Naive B cell (primary cell): Measurements from ENCODE around the gene KCNA10. TPM values are rescaled to one million over a fixed set of nuclear protein-coding genes. Genes with fewer than 3 reads are reported as not detected.

Source experiments
- ATAC-seq, 2 donors: fragments of 150-1000 bp; cut with Tn5 transposase; 2 replicates each; pipeline ENCODE4 v1.10.0; 2021; ENCODE audit warnings: low read depth in 2 of 2, mild to moderate bottlenecking in 2 of 2, moderate library complexity in 2 of 2
- DNase-seq: peaks from one replicate; pipeline ENCODE4 v3.0.0; 2022
- H3K27ac Mint-ChIP-seq, 6 donors: one replicate each; pipeline ENCODE4 v1.8.0; 2020 to 2022; ENCODE audit warnings: mild to moderate bottlenecking in 6 of 6, mixed read lengths in 6 of 6, moderate library complexity in 5 of 6, inconsistent platforms in 2 of 6
- H3K27me3 Mint-ChIP-seq, 3 donors: one replicate each; pipeline ENCODE4 v1.8.0; 2021 to 2022; ENCODE audit warnings: mixed read lengths in 3 of 3, mild to moderate bottlenecking in 1 of 3
- H3K36me3 Mint-ChIP-seq, 2 donors: one replicate each; pipeline ENCODE4 v1.8.0; 2020 to 2022; ENCODE audit warnings: mixed read lengths in 2 of 2, inconsistent platforms in 1 of 2, mild to moderate bottlenecking in 1 of 2
- H3K4me1 Mint-ChIP-seq, 3 donors: one replicate each; pipeline ENCODE4 v1.8.0; 2020 to 2022; ENCODE audit warnings: mixed read lengths in 3 of 3, inconsistent platforms in 1 of 3, mild to moderate bottlenecking in 1 of 3, moderate library complexity in 1 of 3
- H3K4me3 Mint-ChIP-seq, 8 donors: one replicate each; pipeline ENCODE4 v1.8.0; 2020 to 2022; ENCODE audit warnings: mild to moderate bottlenecking in 8 of 8, mixed read lengths in 8 of 8, moderate library complexity in 8 of 8, inconsistent platforms in 2 of 8
- H3K9me3 Mint-ChIP-seq, 7 donors: one replicate each; pipeline ENCODE4 v1.8.0; 2020 to 2022; ENCODE audit warnings: mixed read lengths in 7 of 7, mild to moderate bottlenecking in 5 of 7, inconsistent platforms in 2 of 7, moderate library complexity in 1 of 7
- polyA plus RNA-seq, 6 donors: library from polyadenylated mRNA; unstranded; fragments of 300-500 nt; fragmentation: Illumina TruSeq; gene quantifications; one replicate each; pipeline ENCODE4 v1.2.3, GENCODE V29; 2021; ENCODE audit warnings: low read depth in 6 of 6

Gene KCNA10
- not detected for polyA plus RNA-seq

GRCh38 chr1:110519125-110519810 is at the start of gene KCNA10:
Gene KCNA10 (minus strand): TSS chr1:110519175. CDS start chr1:110518787, 388 bp downstream.
- Mint-ChIP-seq H3K9me3 (no peaks in the 10 kb centered on the region), H3K36me3 (no peaks in the 10 kb centered on the region), H3K27ac (no peak within 1 kb of the TSS), H3K4me3 (no peak within 1 kb of the TSS), H3K4me1 (peaks cover under 1 to 2% (median under 1%) of the 10 kb centered on the region in 3 donors), H3K27me3 (peaks cover 38 to 49% (median 41%) of the 10 kb centered on the region in 3 donors)
- ATAC-seq (no peak), DNase-seq (no peak)

GRCh38 chr1:110566836-110567235 is 47.9 kb upstream of the KCNA10 start:
- ATAC-seq: no peak
- Mint-ChIP-seq H3K27ac (no peak overlapping the region), H3K36me3 (no peaks in the 10 kb centered on the region), H3K4me3 (no peak overlapping the region), H3K4me1 (no peaks in the 10 kb centered on the region), H3K9me3 (no peaks in the 10 kb centered on the region), H3K27me3 (peaks cover 23 to 62% (median 59%) of the 10 kb centered on the region in 3 donors)
- no peak for DNase-seq

- no peak overlapping the region for H3K27ac Mint-ChIP-seq
- no peaks in the 10 kb centered on the region for H3K4me1 Mint-ChIP-seq
- no peaks in the 10 kb centered on the region for H3K36me3 Mint-ChIP-seq
- no peak overlapping the region for H3K4me3 Mint-ChIP-seq
- no peaks in the 10 kb centered on the region for H3K9me3 Mint-ChIP-seq
- ATAC-seq (no peak), DNase-seq (no peak)
- peaks cover 16 to 49% (median 46%) of the 10 kb centered on the region in 3 donors for H3K27me3 Mint-ChIP-seq
These were observed 46.6 kb upstream of the KCNA10 start for GRCh38 chr1:110565565-110565964.

- Mint-ChIP-seq H3K27ac (no peak overlapping the region), H3K4me3 (no peak overlapping the region), H3K27me3 (peaks cover 12 to 50% (median 47%) of the 10 kb centered on the region in 3 donors), H3K36me3 (no peaks in the 10 kb centered on the region), H3K4me1 (no peaks in the 10 kb centered on the region), H3K9me3 (no peaks in the 10 kb centered on the region)
- DNase-seq (no peak), ATAC-seq (no peak)
These were observed 44.1 kb upstream of the KCNA10 start for GRCh38 chr1:110563089-110563488.

- H3K27ac Mint-ChIP-seq: no peak overlapping the region
- no peaks in the 10 kb centered on the region for H3K4me1 Mint-ChIP-seq
- ATAC-seq (no peak), DNase-seq (no peak)
- H3K9me3 Mint-ChIP-seq: no peaks in the 10 kb centered on the region
- H3K27me3 Mint-ChIP-seq: peaks cover 16 to 57% (median 54%) of the 10 kb centered on the region in 3 donors
- H3K36me3 Mint-ChIP-seq: no peaks in the 10 kb centered on the region
- no peak overlapping the region for H3K4me3 Mint-ChIP-seq
These were observed 42.6 kb upstream of the KCNA10 start for GRCh38 chr1:110561596-110561995.

- no peaks in the 10 kb centered on the region for H3K9me3 Mint-ChIP-seq
- H3K36me3 Mint-ChIP-seq: no peaks in the 10 kb centered on the region
- H3K27ac Mint-ChIP-seq: no peak overlapping the region
- no peak for ATAC-seq
- peaks cover 27 to 51% (median 43%) of the 10 kb centered on the region in 3 donors for H3K27me3 Mint-ChIP-seq
- DNase-seq: no peak
- peaks cover 0 to 8% (median 0%) of the 10 kb centered on the region in 3 donors for H3K4me1 Mint-ChIP-seq
- no peak overlapping the region for H3K4me3 Mint-ChIP-seq
These were observed 40.2 kb upstream of the KCNA10 start for GRCh38 chr1:110559157-110559556.

GRCh38 chr1:110557481-110557880 is 38.5 kb upstream of the KCNA10 start:
- DNase-seq: no peak
- H3K27me3 Mint-ChIP-seq: peaks cover 40 to 56% (median 48%) of the 10 kb centered on the region in 3 donors
- H3K36me3 Mint-ChIP-seq: no peaks in the 10 kb centered on the region
- H3K4me1 Mint-ChIP-seq: peaks cover 0 to 8% (median 0%) of the 10 kb centered on the region in 3 donors
- ATAC-seq: no peak
- no peak overlapping the region for H3K27ac Mint-ChIP-seq
- H3K4me3 Mint-ChIP-seq: no peak overlapping the region
- H3K9me3 Mint-ChIP-seq: no peaks in the 10 kb centered on the region

- peaks cover 40 to 66% (median 54%) of the 10 kb centered on the region in 3 donors for H3K27me3 Mint-ChIP-seq
- H3K36me3 Mint-ChIP-seq: no peaks in the 10 kb centered on the region
- H3K9me3 Mint-ChIP-seq: no peaks in the 10 kb centered on the region
- peaks cover 0 to 8% (median 0%) of the 10 kb centered on the region in 3 donors for H3K4me1 Mint-ChIP-seq
- peak overlapping the region in 1 of 8 donors; percentile 2 for H3K4me3 Mint-ChIP-seq
- ATAC-seq (no peak), DNase-seq (no peak)
- H3K27ac Mint-ChIP-seq: no peak overlapping the region
These were observed 37.5 kb upstream of the KCNA10 start for GRCh38 chr1:110556471-110556807.

GRCh38 chr1:110555807-110556470 is 37.0 kb upstream of the KCNA10 start:
- Mint-ChIP-seq H3K4me3 (peak overlapping the region in 4 of 8 donors; percentile 2 to 52 (median 25)), H3K27ac (no peak overlapping the region), H3K4me1 (peaks cover 0 to 8% (median 0%) of the 10 kb centered on the region in 3 donors), H3K27me3 (peaks cover 41 to 71% (median 59%) of the 10 kb centered on the region in 3 donors), H3K9me3 (no peaks in the 10 kb centered on the region), H3K36me3 (no peaks in the 10 kb centered on the region)
- DNase-seq (no peak), ATAC-seq (no peak)

- H3K27ac Mint-ChIP-seq: no peak overlapping the region
- peak overlapping the region in 6 of 8 donors; percentile 16 to 53 (median 43) for H3K4me3 Mint-ChIP-seq
- H3K4me1 Mint-ChIP-seq: peaks cover 0 to 8% (median 0%) of the 10 kb centered on the region in 3 donors
- ATAC-seq (peak; percentile 86 to 95), DNase-seq (peak; percentile 47)
- H3K27me3 Mint-ChIP-seq: peaks cover 49 to 79% (median 67%) of the 10 kb centered on the region in 3 donors
- no peaks in the 10 kb centered on the region for H3K9me3 Mint-ChIP-seq
- H3K36me3 Mint-ChIP-seq: no peaks in the 10 kb centered on the region
These were observed 36.2 kb upstream of the KCNA10 start for GRCh38 chr1:110554871-110555801.

- Mint-ChIP-seq H3K4me1 (peaks cover 0 to 8% (median 0%) of the 10 kb centered on the region in 3 donors), H3K27me3 (peaks cover 34 to 70% (median 62%) of the 10 kb centered on the region in 3 donors), H3K4me3 (no peak overlapping the region), H3K9me3 (no peaks in the 10 kb centered on the region), H3K27ac (peak overlapping the region in 1 of 6 donors; percentile 41), H3K36me3 (no peaks in the 10 kb centered on the region)
- DNase-seq: no peak
- no peak for ATAC-seq
These were observed 32.4 kb upstream of the KCNA10 start for GRCh38 chr1:110551278-110551809.

- Mint-ChIP-seq H3K36me3 (no peaks in the 10 kb centered on the region), H3K9me3 (no peaks in the 10 kb centered on the region), H3K27me3 (peaks cover 34 to 76% (median 74%) of the 10 kb centered on the region in 3 donors), H3K27ac (no peak overlapping the region), H3K4me3 (no peak overlapping the region), H3K4me1 (peaks cover 0 to 4% (median 0%) of the 10 kb centered on the region in 3 donors)
- ATAC-seq (no peak), DNase-seq (no peak)
These were observed 30.9 kb upstream of the KCNA10 start for GRCh38 chr1:110549831-110550230.

GRCh38 chr1:110548381-110548780 is 29.4 kb upstream of the KCNA10 start:
- H3K9me3 Mint-ChIP-seq: no peaks in the 10 kb centered on the region
- H3K27me3 Mint-ChIP-seq: peaks cover 36 to 70% (median 69%) of the 10 kb centered on the region in 3 donors
- no peaks in the 10 kb centered on the region for H3K4me1 Mint-ChIP-seq
- H3K27ac Mint-ChIP-seq: peak overlapping the region in 1 of 6 donors; percentile 58
- no peaks in the 10 kb centered on the region for H3K36me3 Mint-ChIP-seq
- DNase-seq: no peak
- ATAC-seq: no peak
- H3K4me3 Mint-ChIP-seq: no peak overlapping the region
